Lower leg skin (tissue), 3 donors: Measurements from ENCODE around the gene AHCYL2.

Experiments
- CTCF ChIP-seq, 3 donors: fragments of 450-650 bp; IDR thresholded peaks; one replicate each; pipeline ENCODE4 v1.5.1; 2016; ENCODE audit warnings: antibody characterized with exemption in 3 of 3, mild to moderate bottlenecking in 3 of 3, moderate library complexity in 2 of 3
- POLR2A ChIP-seq, 2 donors: fragments of 450-650 bp; IDR thresholded peaks; one replicate each; pipeline ENCODE4 v1.6.1; 2016 to 2017; ENCODE audit warnings: antibody characterized with exemption in 2 of 2, mild to moderate bottlenecking in 1 of 2, moderate library complexity in 1 of 2

- no peak for TF ChIP-seq CTCF (IDR thresholded peaks at IDR 0.05)
- no peak for TF ChIP-seq POLR2A (IDR thresholded peaks at IDR 0.05)
Observed at GRCh38 chr7:129456421-129456820, 231.6 kb downstream of the AHCYL2 start.
